Esophagus squamous epithelium (tissue), 4 donors: Measurements from ENCODE around the gene CERS3.

Experiments used
- POLR2A ChIP-seq, 4 donors: fragments of 450-650 bp; IDR thresholded peaks; one replicate each; pipeline ENCODE4 v1.6.1; 2017; ENCODE audit warnings: antibody characterized with exemption in 4 of 4, mild to moderate bottlenecking in 4 of 4, moderate library complexity in 3 of 4
- TF ChIP-seq, protein P1 (sequence below), 6 experiments: fragments of 450-650 bp in 4 of 6; fragments of 200-600 bp in 2 of 6; sonication (generic) in 2 of 6; IDR thresholded peaks; one replicate each; pipeline ENCODE4 v1.5.1; 2016 to 2019; ENCODE audit warnings: antibody characterized with exemption in 6 of 6, mild to moderate bottlenecking in 4 of 6, moderate library complexity in 4 of 6

DNA sequence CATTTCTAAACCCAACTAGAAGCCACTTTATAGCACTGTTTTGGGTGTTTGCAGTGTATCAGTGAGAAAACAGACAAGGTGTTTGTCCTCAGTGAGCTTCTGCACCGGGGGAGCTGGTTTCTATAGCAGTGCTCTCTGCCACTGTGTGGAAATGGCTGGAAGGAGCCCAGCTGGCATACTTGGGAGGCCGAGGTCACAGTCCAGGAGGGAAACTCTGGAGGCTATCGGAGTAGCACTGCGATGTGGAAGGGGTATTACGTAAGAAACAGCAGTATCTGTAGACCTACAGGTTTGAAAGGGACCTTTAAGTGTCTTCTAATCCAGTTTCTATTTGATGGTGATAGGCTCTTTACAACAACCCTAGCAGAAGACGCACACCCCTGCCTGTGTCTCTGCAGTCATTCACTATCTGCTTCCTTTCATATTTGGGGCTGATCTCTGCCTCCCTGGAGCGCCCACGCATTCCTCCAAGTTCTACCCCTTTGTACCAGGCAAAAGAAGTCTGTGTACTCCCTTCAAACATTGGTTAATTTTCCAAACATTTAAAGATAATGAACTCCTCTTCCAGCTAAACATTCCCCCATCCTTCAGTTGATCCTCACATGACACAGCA is 99.5 kb downstream of the CERS3 start:
- TF ChIP-seq, protein P1, sequence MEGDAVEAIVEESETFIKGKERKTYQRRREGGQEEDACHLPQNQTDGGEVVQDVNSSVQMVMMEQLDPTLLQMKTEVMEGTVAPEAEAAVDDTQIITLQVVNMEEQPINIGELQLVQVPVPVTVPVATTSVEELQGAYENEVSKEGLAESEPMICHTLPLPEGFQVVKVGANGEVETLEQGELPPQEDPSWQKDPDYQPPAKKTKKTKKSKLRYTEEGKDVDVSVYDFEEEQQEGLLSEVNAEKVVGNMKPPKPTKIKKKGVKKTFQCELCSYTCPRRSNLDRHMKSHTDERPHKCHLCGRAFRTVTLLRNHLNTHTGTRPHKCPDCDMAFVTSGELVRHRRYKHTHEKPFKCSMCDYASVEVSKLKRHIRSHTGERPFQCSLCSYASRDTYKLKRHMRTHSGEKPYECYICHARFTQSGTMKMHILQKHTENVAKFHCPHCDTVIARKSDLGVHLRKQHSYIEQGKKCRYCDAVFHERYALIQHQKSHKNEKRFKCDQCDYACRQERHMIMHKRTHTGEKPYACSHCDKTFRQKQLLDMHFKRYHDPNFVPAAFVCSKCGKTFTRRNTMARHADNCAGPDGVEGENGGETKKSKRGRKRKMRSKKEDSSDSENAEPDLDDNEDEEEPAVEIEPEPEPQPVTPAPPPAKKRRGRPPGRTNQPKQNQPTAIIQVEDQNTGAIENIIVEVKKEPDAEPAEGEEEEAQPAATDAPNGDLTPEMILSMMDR (IDR thresholded peaks at IDR 0.05): no peak
- TF ChIP-seq POLR2A (IDR thresholded peaks at IDR 0.05): no peak
